HEK293 (cell line): ENCODE results near the gene PRELID3B.

Source experiments
- CTCF ChIA-PET: fragments of 350-600 bp; formaldehyde crosslinking; extraction: SDS; loops from one replicate; lab custom pipeline; 2021; ENCODE audit warnings: antibody characterized with exemption; lab: Yijun Ruan, JAX
- POLR2A ChIA-PET: fragments of 300-600 bp; formaldehyde crosslinking; extraction: SDS; loops from one replicate; lab custom pipeline; 2020; ENCODE audit warnings: antibody characterized with exemption, inconsistent platforms; lab: Yijun Ruan, JAX
- H3K27ac ChIP-seq: fragments of 200-500 bp; sonication (Bioruptor generic); 2 replicates; pipeline ENCODE4 v1.5.1; 2014; ENCODE audit warnings: low read depth, low read length, control low read depth, inconsistent platforms; ENCODE audit errors: extremely low read depth
- H3K36me3 ChIP-seq, 2 experiments: fragments of 200-500 bp in 1 of 2; sonication (Bioruptor generic) in 1 of 2; 1 replicate in 1 of 2; 2 replicates in 1 of 2; pipeline ENCODE4 v1.5.1; 2014 to 2017; ENCODE audit warnings: inconsistent platforms in 2 of 2, low read length in 2 of 2; ENCODE audit not compliant: control insufficient read depth in 2 of 2, insufficient read depth in 1 of 2
- H3K4me1 ChIP-seq: fragments of 200-500 bp; sonication (Bioruptor generic); 2 replicates; pipeline ENCODE4 v1.5.1; 2014; ENCODE audit warnings: mild to moderate bottlenecking, low read length, inconsistent platforms; ENCODE audit not compliant: control insufficient read depth, insufficient read depth
- H3K4me3 ChIP-seq: 2 replicates; pipeline ENCODE4 v1.5.1; 2011; ENCODE audit warnings: low read depth, mild to moderate bottlenecking, control low read depth, low read length, moderate library complexity
- H3K9me3 ChIP-seq: fragments of 200-500 bp; sonication (Bioruptor generic); 2 replicates; pipeline ENCODE4 v1.5.1; 2014; ENCODE audit warnings: low read depth, low read length, inconsistent platforms; ENCODE audit not compliant: control insufficient read depth, insufficient read depth
- GLIS1 ChIP-seq: fragments of 450-650 bp; formaldehyde crosslinking; IDR thresholded peaks from 2 replicates; pipeline ENCODE4 v1.5.1; 2016; ENCODE audit warnings: missing biosample characterization, missing genetic modification characterization
- ZNF121 ChIP-seq: fragments of 450-650 bp; formaldehyde crosslinking; IDR thresholded peaks from 2 replicates; pipeline ENCODE4 v1.5.1; 2016; ENCODE audit warnings: missing biosample characterization, missing genetic modification characterization
- ZNF155 ChIP-seq: fragments of 450-650 bp; formaldehyde crosslinking; IDR thresholded peaks from 2 replicates; pipeline ENCODE4 v1.5.1; 2016; ENCODE audit warnings: missing biosample characterization, missing genetic modification characterization
- ZXDB ChIP-seq: fragments of 450-650 bp; formaldehyde crosslinking; IDR thresholded peaks from 2 replicates; pipeline ENCODE4 v1.5.1; 2016; ENCODE audit warnings: missing biosample characterization, missing genetic modification characterization
- TF ChIP-seq, protein P1 (sequence below): fragments of 450-650 bp; formaldehyde crosslinking; IDR thresholded peaks from 2 replicates; pipeline ENCODE4 v1.5.1; 2017; ENCODE audit warnings: missing biosample characterization, missing genetic modification characterization
- TF ChIP-seq, protein P2 (sequence below): fragments of 450-650 bp; formaldehyde crosslinking; IDR thresholded peaks from 2 replicates; pipeline ENCODE4 v1.5.1; 2016; ENCODE audit warnings: missing biosample characterization, missing genetic modification characterization
- TF ChIP-seq, protein P3 (sequence below): fragments of 450-650 bp; formaldehyde crosslinking; IDR thresholded peaks from 2 replicates; pipeline ENCODE4 v1.5.1; 2016; ENCODE audit warnings: missing biosample characterization, missing genetic modification characterization
- TF ChIP-seq, protein P4 (sequence below): fragments of 450-650 bp; formaldehyde crosslinking; IDR thresholded peaks from 2 replicates; pipeline ENCODE4 v1.5.1; 2016; ENCODE audit warnings: missing biosample characterization, missing genetic modification characterization
- TF ChIP-seq, protein P5 (sequence below): fragments of 450-650 bp; formaldehyde crosslinking; IDR thresholded peaks from 2 replicates; pipeline ENCODE4 v1.5.1; 2016; ENCODE audit warnings: missing biosample characterization, missing genetic modification characterization
- TF ChIP-seq, protein P6 (sequence below): fragments of 450-650 bp; formaldehyde crosslinking; IDR thresholded peaks from 2 replicates; pipeline ENCODE4 v1.5.1; 2016; ENCODE audit warnings: missing biosample characterization, missing genetic modification characterization

PRELID3B gene

DNA sequence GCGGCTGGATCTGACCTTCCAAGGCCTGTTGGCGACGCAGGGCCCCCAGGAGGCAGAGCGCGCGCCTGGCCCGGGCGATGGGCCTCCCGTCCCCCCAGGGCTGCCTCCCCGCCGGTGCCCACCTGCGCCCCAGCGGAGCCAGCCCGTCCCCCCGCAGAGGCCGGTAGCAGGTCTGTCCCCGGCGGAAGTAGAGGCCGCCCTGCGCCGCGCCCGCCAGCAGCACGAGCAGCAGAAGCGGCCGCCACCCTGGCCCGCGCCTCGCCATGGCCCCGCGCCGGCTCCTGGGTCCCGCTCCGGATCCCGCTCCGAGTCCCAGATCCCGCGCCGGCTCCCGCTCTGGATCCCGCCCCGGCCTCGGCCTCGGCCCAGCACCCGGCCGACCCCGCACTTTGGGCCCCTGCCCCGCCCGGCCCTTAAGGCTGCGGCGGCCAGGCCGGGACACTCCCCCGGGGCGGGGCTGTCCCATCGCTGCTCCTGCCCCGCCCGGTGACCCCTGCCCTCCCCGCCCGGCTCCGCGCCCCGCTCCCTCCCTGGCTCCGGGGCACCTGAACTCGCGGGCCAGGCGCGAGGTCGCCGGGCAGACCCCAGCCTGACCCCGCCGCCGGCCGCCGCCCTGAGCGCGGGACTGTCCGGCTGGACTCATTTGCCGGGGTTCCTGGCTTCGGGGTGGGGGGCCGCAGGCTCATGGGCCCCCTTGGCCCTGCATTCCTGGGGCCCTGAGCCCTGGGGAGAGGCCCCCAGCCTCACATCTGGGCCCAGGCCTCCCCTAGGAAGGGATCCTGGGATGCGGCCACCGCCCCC is 35.5 kb downstream of the PRELID3B start, which contains the start of gene CTSZ:
TSS of gene CTSZ (minus strand) at position 391 of the 801 bp plus-strand sequence. CDS start at position 265, 126 bp downstream.
- TF ChIP-seq, protein P1, sequence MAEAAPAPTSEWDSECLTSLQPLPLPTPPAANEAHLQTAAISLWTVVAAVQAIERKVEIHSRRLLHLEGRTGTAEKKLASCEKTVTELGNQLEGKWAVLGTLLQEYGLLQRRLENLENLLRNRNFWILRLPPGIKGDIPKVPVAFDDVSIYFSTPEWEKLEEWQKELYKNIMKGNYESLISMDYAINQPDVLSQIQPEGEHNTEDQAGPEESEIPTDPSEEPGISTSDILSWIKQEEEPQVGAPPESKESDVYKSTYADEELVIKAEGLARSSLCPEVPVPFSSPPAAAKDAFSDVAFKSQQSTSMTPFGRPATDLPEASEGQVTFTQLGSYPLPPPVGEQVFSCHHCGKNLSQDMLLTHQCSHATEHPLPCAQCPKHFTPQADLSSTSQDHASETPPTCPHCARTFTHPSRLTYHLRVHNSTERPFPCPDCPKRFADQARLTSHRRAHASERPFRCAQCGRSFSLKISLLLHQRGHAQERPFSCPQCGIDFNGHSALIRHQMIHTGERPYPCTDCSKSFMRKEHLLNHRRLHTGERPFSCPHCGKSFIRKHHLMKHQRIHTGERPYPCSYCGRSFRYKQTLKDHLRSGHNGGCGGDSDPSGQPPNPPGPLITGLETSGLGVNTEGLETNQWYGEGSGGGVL (tag by site-specific recombination), result peak; percentile 58; the same call in 1 of the 2 replicates
- TF ChIP-seq GLIS1 (tag by site-specific recombination), result peak; percentile 67
- TF ChIP-seq, protein P2, sequence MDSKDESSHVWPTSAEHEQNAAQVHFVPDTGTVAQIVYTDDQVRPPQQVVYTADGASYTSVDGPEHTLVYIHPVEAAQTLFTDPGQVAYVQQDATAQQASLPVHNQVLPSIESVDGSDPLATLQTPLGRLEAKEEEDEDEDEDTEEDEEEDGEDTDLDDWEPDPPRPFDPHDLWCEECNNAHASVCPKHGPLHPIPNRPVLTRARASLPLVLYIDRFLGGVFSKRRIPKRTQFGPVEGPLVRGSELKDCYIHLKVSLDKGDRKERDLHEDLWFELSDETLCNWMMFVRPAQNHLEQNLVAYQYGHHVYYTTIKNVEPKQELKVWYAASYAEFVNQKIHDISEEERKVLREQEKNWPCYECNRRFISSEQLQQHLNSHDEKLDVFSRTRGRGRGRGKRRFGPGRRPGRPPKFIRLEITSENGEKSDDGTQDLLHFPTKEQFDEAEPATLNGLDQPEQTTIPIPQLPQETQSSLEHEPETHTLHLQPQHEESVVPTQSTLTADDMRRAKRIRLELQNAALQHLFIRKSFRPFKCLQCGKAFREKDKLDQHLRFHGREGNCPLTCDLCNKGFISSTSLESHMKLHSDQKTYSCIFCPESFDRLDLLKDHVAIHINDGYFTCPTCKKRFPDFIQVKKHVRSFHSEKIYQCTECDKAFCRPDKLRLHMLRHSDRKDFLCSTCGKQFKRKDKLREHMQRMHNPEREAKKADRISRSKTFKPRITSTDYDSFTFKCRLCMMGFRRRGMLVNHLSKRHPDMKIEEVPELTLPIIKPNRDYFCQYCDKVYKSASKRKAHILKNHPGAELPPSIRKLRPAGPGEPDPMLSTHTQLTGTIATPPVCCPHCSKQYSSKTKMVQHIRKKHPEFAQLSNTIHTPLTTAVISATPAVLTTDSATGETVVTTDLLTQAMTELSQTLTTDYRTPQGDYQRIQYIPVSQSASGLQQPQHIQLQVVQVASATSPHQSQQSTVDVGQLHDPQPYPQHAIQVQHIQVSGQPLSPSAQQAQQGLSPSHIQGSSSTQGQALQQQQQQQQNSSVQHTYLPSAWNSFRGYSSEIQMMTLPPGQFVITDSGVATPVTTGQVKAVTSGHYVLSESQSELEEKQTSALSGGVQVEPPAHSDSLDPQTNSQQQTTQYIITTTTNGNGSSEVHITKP (tag by site-specific recombination), result no peak
- ChIA-PET POLR2A (no interaction called here), CTCF (no interaction called here)

GRCh38 chr20:59006167-59006863 is 36.3 kb downstream of the PRELID3B start:
- H3K4me3 ChIP-seq, result peak overlapping the region; percentile 59
- POLR2A ChIA-PET, result interaction anchor here (0.6 kb wide), 1 partner anchor 696 kb away, joined by 5 read pairs; no protein-coding TSS in a partner anchor
- H3K9me3 ChIP-seq, result no peaks in the 10 kb centered on the region
- CTCF ChIA-PET, result interaction anchor here (0.7 kb wide), 1 partner anchor 26 kb away, joined by 3 read pairs; the partner anchor contains the start of gene ATP5F1E
- H3K27ac ChIP-seq, result peak overlapping the region; percentile 86
- H3K4me1 ChIP-seq, result peaks cover 5% of the 10 kb centered on the region; the same call in 1 of the 2 replicates
- TF ChIP-seq, protein P3, sequence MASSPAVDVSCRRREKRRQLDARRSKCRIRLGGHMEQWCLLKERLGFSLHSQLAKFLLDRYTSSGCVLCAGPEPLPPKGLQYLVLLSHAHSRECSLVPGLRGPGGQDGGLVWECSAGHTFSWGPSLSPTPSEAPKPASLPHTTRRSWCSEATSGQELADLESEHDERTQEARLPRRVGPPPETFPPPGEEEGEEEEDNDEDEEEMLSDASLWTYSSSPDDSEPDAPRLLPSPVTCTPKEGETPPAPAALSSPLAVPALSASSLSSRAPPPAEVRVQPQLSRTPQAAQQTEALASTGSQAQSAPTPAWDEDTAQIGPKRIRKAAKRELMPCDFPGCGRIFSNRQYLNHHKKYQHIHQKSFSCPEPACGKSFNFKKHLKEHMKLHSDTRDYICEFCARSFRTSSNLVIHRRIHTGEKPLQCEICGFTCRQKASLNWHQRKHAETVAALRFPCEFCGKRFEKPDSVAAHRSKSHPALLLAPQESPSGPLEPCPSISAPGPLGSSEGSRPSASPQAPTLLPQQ, result peak; percentile 68
- TF ChIP-seq, protein P4, sequence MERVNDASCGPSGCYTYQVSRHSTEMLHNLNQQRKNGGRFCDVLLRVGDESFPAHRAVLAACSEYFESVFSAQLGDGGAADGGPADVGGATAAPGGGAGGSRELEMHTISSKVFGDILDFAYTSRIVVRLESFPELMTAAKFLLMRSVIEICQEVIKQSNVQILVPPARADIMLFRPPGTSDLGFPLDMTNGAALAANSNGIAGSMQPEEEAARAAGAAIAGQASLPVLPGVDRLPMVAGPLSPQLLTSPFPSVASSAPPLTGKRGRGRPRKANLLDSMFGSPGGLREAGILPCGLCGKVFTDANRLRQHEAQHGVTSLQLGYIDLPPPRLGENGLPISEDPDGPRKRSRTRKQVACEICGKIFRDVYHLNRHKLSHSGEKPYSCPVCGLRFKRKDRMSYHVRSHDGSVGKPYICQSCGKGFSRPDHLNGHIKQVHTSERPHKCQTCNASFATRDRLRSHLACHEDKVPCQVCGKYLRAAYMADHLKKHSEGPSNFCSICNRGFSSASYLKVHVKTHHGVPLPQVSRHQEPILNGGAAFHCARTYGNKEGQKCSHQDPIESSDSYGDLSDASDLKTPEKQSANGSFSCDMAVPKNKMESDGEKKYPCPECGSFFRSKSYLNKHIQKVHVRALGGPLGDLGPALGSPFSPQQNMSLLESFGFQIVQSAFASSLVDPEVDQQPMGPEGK (tag by site-specific recombination), result peak; percentile 25; the same call in 1 of the 2 replicates
- TF ChIP-seq, protein P5, sequence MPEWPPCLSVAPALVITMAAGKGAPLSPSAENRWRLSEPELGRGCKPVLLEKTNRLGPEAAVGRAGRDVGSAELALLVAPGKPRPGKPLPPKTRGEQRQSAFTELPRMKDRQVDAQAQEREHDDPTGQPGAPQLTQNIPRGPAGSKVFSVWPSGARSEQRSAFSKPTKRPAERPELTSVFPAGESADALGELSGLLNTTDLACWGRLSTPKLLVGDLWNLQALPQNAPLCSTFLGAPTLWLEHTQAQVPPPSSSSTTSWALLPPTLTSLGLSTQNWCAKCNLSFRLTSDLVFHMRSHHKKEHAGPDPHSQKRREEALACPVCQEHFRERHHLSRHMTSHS, result no peak
- TF ChIP-seq, protein P6, sequence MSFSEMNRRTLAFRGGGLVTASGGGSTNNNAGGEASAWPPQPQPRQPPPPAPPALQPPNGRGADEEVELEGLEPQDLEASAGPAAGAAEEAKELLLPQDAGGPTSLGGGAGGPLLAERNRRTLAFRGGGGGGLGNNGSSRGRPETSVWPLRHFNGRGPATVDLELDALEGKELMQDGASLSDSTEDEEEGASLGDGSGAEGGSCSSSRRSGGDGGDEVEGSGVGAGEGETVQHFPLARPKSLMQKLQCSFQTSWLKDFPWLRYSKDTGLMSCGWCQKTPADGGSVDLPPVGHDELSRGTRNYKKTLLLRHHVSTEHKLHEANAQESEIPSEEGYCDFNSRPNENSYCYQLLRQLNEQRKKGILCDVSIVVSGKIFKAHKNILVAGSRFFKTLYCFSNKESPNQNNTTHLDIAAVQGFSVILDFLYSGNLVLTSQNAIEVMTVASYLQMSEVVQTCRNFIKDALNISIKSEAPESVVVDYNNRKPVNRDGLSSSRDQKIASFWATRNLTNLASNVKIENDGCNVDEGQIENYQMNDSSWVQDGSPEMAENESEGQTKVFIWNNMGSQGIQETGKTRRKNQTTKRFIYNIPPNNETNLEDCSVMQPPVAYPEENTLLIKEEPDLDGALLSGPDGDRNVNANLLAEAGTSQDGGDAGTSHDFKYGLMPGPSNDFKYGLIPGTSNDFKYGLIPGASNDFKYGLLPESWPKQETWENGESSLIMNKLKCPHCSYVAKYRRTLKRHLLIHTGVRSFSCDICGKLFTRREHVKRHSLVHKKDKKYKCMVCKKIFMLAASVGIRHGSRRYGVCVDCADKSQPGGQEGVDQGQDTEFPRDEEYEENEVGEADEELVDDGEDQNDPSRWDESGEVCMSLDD, result 0 out of 2 replicates have a peak, but pooled peaks have one; percentile 25
- TF ChIP-seq ZXDB (tag by site-specific recombination), result peak; percentile 37; the same call in 1 of the 2 replicates
- TF ChIP-seq ZNF121 (tag by site-specific recombination), result no peak
- no peak for TF ChIP-seq ZNF155
- H3K36me3 ChIP-seq, result peaks cover 0 to 11% of the 10 kb centered on the region in 2 experiments; a peak in 1 of 3 replicates

More for the DNA sequence above, 35.5 kb downstream of the PRELID3B start, which contains the start of gene CTSZ:
- Histone ChIP-seq H3K27ac (peak within 1 kb of the TSS; percentile 86), H3K36me3 (peaks cover 0 to 8% of the 10 kb centered on the region in 2 experiments; a peak in 1 of 3 replicates), H3K4me1 (peaks cover 5% of the 10 kb centered on the region; the same call in 1 of the 2 replicates), H3K9me3 (no peaks in the 10 kb centered on the region), H3K4me3 (peak within 1 kb of the TSS; percentile 59)
